ENCODE data around the gene GRID2IP.

GRCh38 chr7:6481445-6481844 lies 69.8 kb downstream of the GRID2IP start:
- TF ChIP-seq CTCF (IDR thresholded peaks at IDR 0.05) (no peak), POLR2A (IDR thresholded peaks at IDR 0.05) (no peak), POLR2AphosphoS5 (IDR thresholded peaks at IDR 0.05) (no peak)

Data from sigmoid colon (tissue), 4 donors.